OCI-LY1 (cell line): ENCODE results near the gene RXYLT1.

Experiments
- EZH2 ChIP-seq: fragments of 200-600 bp; sonication (generic), shearing (Covaris generic); IDR thresholded peaks from 2 replicates; pipeline ENCODE4 v1.8.0; 2017; ENCODE audit warnings: borderline replicate concordance, mixed run types, mild to moderate bottlenecking, antibody characterized with exemption, low read length, moderate library complexity, mixed read lengths
- TF ChIP-seq, protein P1 (sequence below): fragments of 200-600 bp; sonication (generic), shearing (Covaris generic); IDR thresholded peaks from 2 replicates; pipeline ENCODE4 v1.5.1; 2017; ENCODE audit warnings: mild to moderate bottlenecking, antibody characterized with exemption, low read length, moderate library complexity, mixed read lengths

DNA sequence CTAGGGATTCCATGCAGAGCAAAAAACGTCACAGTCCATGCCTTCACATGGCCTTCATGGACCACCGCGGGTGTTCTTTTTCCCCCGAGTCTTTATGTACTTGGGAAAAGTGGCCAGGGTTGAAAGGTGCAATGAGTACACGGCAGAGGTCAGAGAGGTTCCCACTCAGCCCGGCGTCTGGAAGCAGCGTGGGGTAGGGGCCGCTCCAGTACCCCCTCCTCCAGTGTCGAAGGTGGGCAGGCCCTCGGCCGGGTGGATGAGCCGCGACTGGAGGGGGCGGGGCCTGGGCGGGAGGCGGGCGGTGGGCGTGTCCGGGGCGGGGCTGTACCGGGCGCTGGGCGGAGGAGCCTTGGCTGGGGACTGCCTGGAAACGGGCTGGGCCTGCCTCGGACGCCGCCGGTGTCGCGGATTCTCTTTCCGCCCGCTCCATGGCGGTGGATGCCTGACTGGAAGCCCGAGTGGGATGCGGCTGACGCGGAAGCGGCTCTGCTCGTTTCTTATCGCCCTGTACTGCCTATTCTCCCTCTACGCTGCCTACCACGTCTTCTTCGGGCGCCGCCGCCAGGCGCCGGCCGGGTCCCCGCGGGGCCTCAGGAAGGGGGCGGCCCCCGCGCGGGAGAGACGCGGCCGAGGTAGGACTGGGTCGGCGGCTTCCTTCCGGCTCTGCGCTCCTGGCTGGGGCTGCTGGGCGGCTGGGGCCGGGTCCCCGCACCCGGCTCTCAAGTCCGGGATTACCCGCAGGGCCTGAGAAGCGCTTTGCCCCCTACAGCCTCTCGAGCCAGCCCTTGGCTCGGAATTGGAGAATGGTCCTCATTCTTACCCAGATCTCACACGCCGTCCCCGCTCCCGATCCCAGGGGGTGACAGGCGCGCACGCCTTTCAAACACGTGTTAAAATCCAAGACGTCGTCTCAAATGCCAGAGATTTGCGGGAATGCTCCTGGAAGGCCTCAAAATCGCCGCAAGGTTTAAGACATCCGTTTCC is at the start of gene RXYLT1:
- TF ChIP-seq, protein P1, sequence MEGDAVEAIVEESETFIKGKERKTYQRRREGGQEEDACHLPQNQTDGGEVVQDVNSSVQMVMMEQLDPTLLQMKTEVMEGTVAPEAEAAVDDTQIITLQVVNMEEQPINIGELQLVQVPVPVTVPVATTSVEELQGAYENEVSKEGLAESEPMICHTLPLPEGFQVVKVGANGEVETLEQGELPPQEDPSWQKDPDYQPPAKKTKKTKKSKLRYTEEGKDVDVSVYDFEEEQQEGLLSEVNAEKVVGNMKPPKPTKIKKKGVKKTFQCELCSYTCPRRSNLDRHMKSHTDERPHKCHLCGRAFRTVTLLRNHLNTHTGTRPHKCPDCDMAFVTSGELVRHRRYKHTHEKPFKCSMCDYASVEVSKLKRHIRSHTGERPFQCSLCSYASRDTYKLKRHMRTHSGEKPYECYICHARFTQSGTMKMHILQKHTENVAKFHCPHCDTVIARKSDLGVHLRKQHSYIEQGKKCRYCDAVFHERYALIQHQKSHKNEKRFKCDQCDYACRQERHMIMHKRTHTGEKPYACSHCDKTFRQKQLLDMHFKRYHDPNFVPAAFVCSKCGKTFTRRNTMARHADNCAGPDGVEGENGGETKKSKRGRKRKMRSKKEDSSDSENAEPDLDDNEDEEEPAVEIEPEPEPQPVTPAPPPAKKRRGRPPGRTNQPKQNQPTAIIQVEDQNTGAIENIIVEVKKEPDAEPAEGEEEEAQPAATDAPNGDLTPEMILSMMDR = no peak
- TF ChIP-seq EZH2 = no peak
